ENCODE results near the gene MS4A7. TPM values are rescaled to one million over a fixed set of nuclear protein-coding genes. Genes with fewer than 3 reads are reported as not detected.

MS4A7 gene
- total and polyA plus RNA-seq, 2 experiments from 2014 or later, result not detected

GRCh38 chr11:60348116-60348515 lies 30.2 kb upstream of the MS4A7 start:
- Histone ChIP-seq H3K4me3 (no peak overlapping the region), H3K27ac (no peak overlapping the region), H3K36me3 (no peaks in the 10 kb centered on the region), H3K27me3 (no peaks in the 10 kb centered on the region), H3K4me1 (ENCODE audit: low read depth) (no peaks in the 10 kb centered on the region), H3K9me3 (ENCODE audit: low read depth) (no peaks in the 10 kb centered on the region)
- no peak for TF ChIP-seq CTCF (IDR thresholded peaks at IDR 0.05; ENCODE audit: low read depth, low read length)
- no peak for DNase-seq (ENCODE audit: low read depth in 1 of 2, low spot score in 1 of 2)

GRCh38 chr11:60349990-60350389 lies 28.3 kb upstream of the MS4A7 start:
- no peak for DNase-seq (ENCODE audit: low read depth in 1 of 2, low spot score in 1 of 2)
- Histone ChIP-seq H3K9me3 (ENCODE audit: low read depth) (no peaks in the 10 kb centered on the region), H3K4me3 (no peak overlapping the region), H3K27ac (no peak overlapping the region), H3K4me1 (ENCODE audit: low read depth) (no peaks in the 10 kb centered on the region), H3K27me3 (no peaks in the 10 kb centered on the region), H3K36me3 (no peaks in the 10 kb centered on the region)
- no peak for TF ChIP-seq CTCF (IDR thresholded peaks at IDR 0.05; ENCODE audit: low read depth, low read length)

GRCh38 chr11:60357771-60358170 lies 20.6 kb upstream of the MS4A7 start:
- no peaks in the 10 kb centered on the region for H3K27me3 ChIP-seq
- no peaks in the 10 kb centered on the region for H3K9me3 ChIP-seq (ENCODE audit: low read depth)
- no peak for DNase-seq (ENCODE audit: low read depth in 1 of 2, low spot score in 1 of 2)
- no peak overlapping the region for H3K27ac ChIP-seq
- H3K4me1 ChIP-seq (ENCODE audit: low read depth), result no peaks in the 10 kb centered on the region
- no peaks in the 10 kb centered on the region for H3K36me3 ChIP-seq
- TF ChIP-seq CTCF (IDR thresholded peaks at IDR 0.05; ENCODE audit: low read depth, low read length), result no peak
- no peak overlapping the region for H3K4me3 ChIP-seq

GRCh38 chr11:60360621-60361020 lies 17.7 kb upstream of the MS4A7 start:
- H3K4me3 ChIP-seq, result no peak overlapping the region
- TF ChIP-seq CTCF (IDR thresholded peaks at IDR 0.05; ENCODE audit: low read depth, low read length), result no peak
- H3K36me3 ChIP-seq, result no peaks in the 10 kb centered on the region
- H3K4me1 ChIP-seq (ENCODE audit: low read depth), result no peaks in the 10 kb centered on the region
- H3K27me3 ChIP-seq, result no peaks in the 10 kb centered on the region
- no peak for DNase-seq (ENCODE audit: low read depth in 1 of 2, low spot score in 1 of 2)
- no peaks in the 10 kb centered on the region for H3K9me3 ChIP-seq (ENCODE audit: low read depth)
- no peak overlapping the region for H3K27ac ChIP-seq

- no peaks in the 10 kb centered on the region for H3K9me3 ChIP-seq (ENCODE audit: low read depth)
- H3K27ac ChIP-seq, result no peak overlapping the region
- H3K27me3 ChIP-seq, result no peaks in the 10 kb centered on the region
- no peak for DNase-seq (ENCODE audit: low read depth in 1 of 2, low spot score in 1 of 2)
- H3K4me3 ChIP-seq, result no peak overlapping the region
- no peak for TF ChIP-seq CTCF (IDR thresholded peaks at IDR 0.05; ENCODE audit: low read depth, low read length)
- no peaks in the 10 kb centered on the region for H3K36me3 ChIP-seq
- no peaks in the 10 kb centered on the region for H3K4me1 ChIP-seq (ENCODE audit: low read depth)
These were observed 16.1 kb upstream of the MS4A7 start for GRCh38 chr11:60362241-60362640.

All from cardiac muscle cell (in vitro differentiated cells and primary cell).